GM12892 (cell line): Measurements from ENCODE around the gene ADD3.

Source experiments
- POLR2A ChIP-seq: IDR thresholded peaks from 2 replicates; pipeline ENCODE4 v1.6.1; 2011; ENCODE audit warnings: low read depth, low read length, control low read depth
- POLR2AphosphoS5 ChIP-seq: IDR thresholded peaks from 2 replicates; pipeline ENCODE4 v1.6.1; 2011; ENCODE audit warnings: low read depth, low read length, control low read depth

GRCh38 chr10:109961174-109962001 is 46.4 kb upstream of the ADD3 start:
- TF ChIP-seq POLR2A (no peak), POLR2AphosphoS5 (no peak)
